HEK293 (cell line): Measurements from ENCODE around the gene LPXN.

Source experiments
- CTCF ChIA-PET: fragments of 350-600 bp; formaldehyde crosslinking; extraction: SDS; loops from one replicate; lab custom pipeline; 2021; ENCODE audit warnings: antibody characterized with exemption; lab: Yijun Ruan, JAX
- POLR2A ChIA-PET: fragments of 300-600 bp; formaldehyde crosslinking; extraction: SDS; loops from one replicate; lab custom pipeline; 2020; ENCODE audit warnings: antibody characterized with exemption, inconsistent platforms; lab: Yijun Ruan, JAX
- H3K27ac ChIP-seq: fragments of 200-500 bp; sonication (Bioruptor generic); 2 replicates; pipeline ENCODE4 v1.5.1; 2014; ENCODE audit warnings: low read depth, low read length, control low read depth, inconsistent platforms; ENCODE audit errors: extremely low read depth
- H3K36me3 ChIP-seq, 2 experiments: fragments of 200-500 bp in 1 of 2; sonication (Bioruptor generic) in 1 of 2; 1 replicate in 1 of 2; 2 replicates in 1 of 2; pipeline ENCODE4 v1.5.1; 2014 to 2017; ENCODE audit warnings: inconsistent platforms in 2 of 2, low read length in 2 of 2; ENCODE audit not compliant: control insufficient read depth in 2 of 2, insufficient read depth in 1 of 2
- H3K4me1 ChIP-seq: fragments of 200-500 bp; sonication (Bioruptor generic); 2 replicates; pipeline ENCODE4 v1.5.1; 2014; ENCODE audit warnings: mild to moderate bottlenecking, low read length, inconsistent platforms; ENCODE audit not compliant: control insufficient read depth, insufficient read depth
- H3K4me3 ChIP-seq: 2 replicates; pipeline ENCODE4 v1.5.1; 2011; ENCODE audit warnings: low read depth, mild to moderate bottlenecking, control low read depth, low read length, moderate library complexity
- H3K9me3 ChIP-seq: fragments of 200-500 bp; sonication (Bioruptor generic); 2 replicates; pipeline ENCODE4 v1.5.1; 2014; ENCODE audit warnings: low read depth, low read length, inconsistent platforms; ENCODE audit not compliant: control insufficient read depth, insufficient read depth
- BCL11A ChIP-seq: fragments of 450-650 bp; formaldehyde crosslinking; IDR thresholded peaks from 2 replicates; pipeline ENCODE4 v1.5.1; 2016; ENCODE audit warnings: low read depth, missing biosample characterization, missing genetic modification characterization
- IKZF3 ChIP-seq: fragments of 450-650 bp; IDR thresholded peaks from 2 replicates; pipeline ENCODE4 v1.5.0; 2018; ENCODE audit warnings: missing biosample characterization, mild to moderate bottlenecking, missing genetic modification characterization, moderate library complexity
- KLF16 ChIP-seq: fragments of 450-650 bp; formaldehyde crosslinking; IDR thresholded peaks from 2 replicates; pipeline ENCODE4 v1.5.1; 2017; ENCODE audit warnings: missing biosample characterization, missing genetic modification characterization
- KLF8 ChIP-seq: fragments of 450-650 bp; formaldehyde crosslinking; IDR thresholded peaks from 2 replicates; pipeline ENCODE4 v1.5.1; 2016; ENCODE audit warnings: missing biosample characterization, missing genetic modification characterization
- OVOL3 ChIP-seq: fragments of 450-650 bp; formaldehyde crosslinking; IDR thresholded peaks from 2 replicates; pipeline ENCODE4 v1.5.1; 2016; ENCODE audit warnings: missing biosample characterization, missing genetic modification characterization
- TCF7L2 ChIP-seq: IDR thresholded peaks from 2 replicates; pipeline ENCODE4 v1.6.1; 2011; ENCODE audit warnings: low read depth, mild to moderate bottlenecking, inconsistent platforms, low read length, moderate library complexity, borderline replicate concordance
- YY1 ChIP-seq: fragments of 450-650 bp; formaldehyde crosslinking; IDR thresholded peaks from 2 replicates; pipeline ENCODE4 v1.5.1; 2018; ENCODE audit warnings: missing biosample characterization, missing genetic modification characterization
- ZFP41 ChIP-seq: fragments of 450-650 bp; formaldehyde crosslinking; IDR thresholded peaks from 2 replicates; pipeline ENCODE4 v1.5.1; 2016; ENCODE audit warnings: missing biosample characterization, missing genetic modification characterization, borderline replicate concordance
- ZNF121 ChIP-seq: fragments of 450-650 bp; formaldehyde crosslinking; IDR thresholded peaks from 2 replicates; pipeline ENCODE4 v1.5.1; 2016; ENCODE audit warnings: missing biosample characterization, missing genetic modification characterization
- ZNF223 ChIP-seq: fragments of 450-650 bp; formaldehyde crosslinking; IDR thresholded peaks from 2 replicates; pipeline ENCODE4 v1.5.1; 2016; ENCODE audit warnings: missing biosample characterization, missing genetic modification characterization
- ZNF302 ChIP-seq: fragments of 450-650 bp; formaldehyde crosslinking; IDR thresholded peaks from 2 replicates; pipeline ENCODE4 v1.5.1; 2016; ENCODE audit warnings: missing biosample characterization, missing genetic modification characterization, low read depth
- ZNF311 ChIP-seq: fragments of 450-650 bp; formaldehyde crosslinking; IDR thresholded peaks from 2 replicates; pipeline ENCODE4 v1.5.1; 2017; ENCODE audit warnings: missing biosample characterization, missing genetic modification characterization, borderline replicate concordance
- ZNF366 ChIP-seq: fragments of 450-650 bp; formaldehyde crosslinking; conservative IDR thresholded peaks from 2 replicates; pipeline ENCODE4 v1.5.1; 2016; ENCODE audit warnings: missing biosample characterization, missing genetic modification characterization
- ZNF585B ChIP-seq: fragments of 450-650 bp; formaldehyde crosslinking; IDR thresholded peaks from 2 replicates; pipeline ENCODE4 v1.5.1; 2016; ENCODE audit warnings: missing biosample characterization, missing genetic modification characterization
- ZNF596 ChIP-seq: fragments of 450-650 bp; IDR thresholded peaks from 2 replicates; pipeline ENCODE4 v1.5.0; 2018; ENCODE audit warnings: missing biosample characterization, mild to moderate bottlenecking, missing genetic modification characterization, moderate library complexity
- ZNF707 ChIP-seq: fragments of 450-650 bp; formaldehyde crosslinking; IDR thresholded peaks from 2 replicates; pipeline ENCODE4 v1.5.1; 2016; ENCODE audit warnings: missing biosample characterization, missing genetic modification characterization
- ZNF837 ChIP-seq: fragments of 450-650 bp; formaldehyde crosslinking; IDR thresholded peaks from 2 replicates; pipeline ENCODE4 v1.5.1; 2016; ENCODE audit warnings: missing biosample characterization, missing genetic modification characterization
- TF ChIP-seq, protein P1 (sequence below): fragments of 450-650 bp; formaldehyde crosslinking; IDR thresholded peaks from 2 replicates; pipeline ENCODE4 v1.5.1; 2016; ENCODE audit warnings: missing biosample characterization, missing genetic modification characterization, borderline replicate concordance
- TF ChIP-seq, protein P2 (sequence below): fragments of 450-650 bp; formaldehyde crosslinking; IDR thresholded peaks from 2 replicates; pipeline ENCODE4 v1.5.1; 2017; ENCODE audit warnings: missing biosample characterization, missing genetic modification characterization
- TF ChIP-seq, protein P3 (sequence below): fragments of 450-650 bp; formaldehyde crosslinking; conservative IDR thresholded peaks from 2 replicates; pipeline ENCODE4 v1.5.1; 2016; ENCODE audit warnings: low read depth, missing biosample characterization, missing genetic modification characterization

The LPXN gene

DNA sequence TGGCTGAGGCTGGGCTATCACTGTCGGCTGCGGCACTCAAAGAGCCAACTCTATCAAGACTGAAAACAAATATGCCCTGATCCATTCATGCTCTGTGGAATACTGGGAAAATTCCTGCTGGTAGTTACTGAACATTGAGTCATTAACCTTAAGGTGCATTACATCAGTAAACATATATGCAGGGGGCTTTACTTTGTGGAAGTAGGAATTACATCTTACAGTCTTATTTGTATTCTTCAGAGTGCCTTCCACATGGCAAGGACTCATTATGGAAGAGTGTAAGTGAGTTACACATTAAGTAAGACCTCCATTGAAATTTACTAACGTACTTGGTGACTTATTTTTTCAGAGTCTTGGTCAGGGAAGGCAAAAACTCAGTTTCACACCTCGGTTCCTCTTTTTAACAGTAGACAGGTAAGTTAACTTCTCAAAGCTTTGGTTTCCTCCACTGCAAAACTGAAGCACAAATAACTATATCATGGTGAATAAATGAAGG is 72.2 kb downstream of the LPXN start:
- CTCF ChIA-PET, result interaction anchor here (0.9 to 2.2 kb wide), 2 partner anchors 10 to 22 kb away, joined by 3 to 6 read pairs; no protein-coding TSS in a partner anchor
- H3K9me3 ChIP-seq, result no peaks in the 10 kb centered on the region
- H3K27ac ChIP-seq, result no peak overlapping the region
- H3K4me1 ChIP-seq, result no peaks in the 10 kb centered on the region
- H3K4me3 ChIP-seq, result no peak overlapping the region
- POLR2A ChIA-PET, result no interaction called here
- H3K36me3 ChIP-seq, result no peaks in the 10 kb centered on the region
- no peak for TF ChIP-seq IKZF3 (tag by site-specific recombination)
- no peak for TF ChIP-seq ZNF707 (tag by site-specific recombination)
- TF ChIP-seq TCF7L2, result no peak
- TF ChIP-seq ZFP41 (tag by site-specific recombination), result no peak
- TF ChIP-seq ZNF596 (tag by site-specific recombination), result no peak
- TF ChIP-seq, protein P1, sequence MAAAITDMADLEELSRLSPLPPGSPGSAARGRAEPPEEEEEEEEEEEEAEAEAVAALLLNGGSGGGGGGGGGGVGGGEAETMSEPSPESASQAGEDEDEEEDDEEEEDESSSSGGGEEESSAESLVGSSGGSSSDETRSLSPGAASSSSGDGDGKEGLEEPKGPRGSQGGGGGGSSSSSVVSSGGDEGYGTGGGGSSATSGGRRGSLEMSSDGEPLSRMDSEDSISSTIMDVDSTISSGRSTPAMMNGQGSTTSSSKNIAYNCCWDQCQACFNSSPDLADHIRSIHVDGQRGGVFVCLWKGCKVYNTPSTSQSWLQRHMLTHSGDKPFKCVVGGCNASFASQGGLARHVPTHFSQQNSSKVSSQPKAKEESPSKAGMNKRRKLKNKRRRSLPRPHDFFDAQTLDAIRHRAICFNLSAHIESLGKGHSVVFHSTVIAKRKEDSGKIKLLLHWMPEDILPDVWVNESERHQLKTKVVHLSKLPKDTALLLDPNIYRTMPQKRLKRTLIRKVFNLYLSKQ (tag by site-specific recombination), result no peak
- TF ChIP-seq OVOL3 (tag by site-specific recombination), result no peak
- TF ChIP-seq, protein P2, sequence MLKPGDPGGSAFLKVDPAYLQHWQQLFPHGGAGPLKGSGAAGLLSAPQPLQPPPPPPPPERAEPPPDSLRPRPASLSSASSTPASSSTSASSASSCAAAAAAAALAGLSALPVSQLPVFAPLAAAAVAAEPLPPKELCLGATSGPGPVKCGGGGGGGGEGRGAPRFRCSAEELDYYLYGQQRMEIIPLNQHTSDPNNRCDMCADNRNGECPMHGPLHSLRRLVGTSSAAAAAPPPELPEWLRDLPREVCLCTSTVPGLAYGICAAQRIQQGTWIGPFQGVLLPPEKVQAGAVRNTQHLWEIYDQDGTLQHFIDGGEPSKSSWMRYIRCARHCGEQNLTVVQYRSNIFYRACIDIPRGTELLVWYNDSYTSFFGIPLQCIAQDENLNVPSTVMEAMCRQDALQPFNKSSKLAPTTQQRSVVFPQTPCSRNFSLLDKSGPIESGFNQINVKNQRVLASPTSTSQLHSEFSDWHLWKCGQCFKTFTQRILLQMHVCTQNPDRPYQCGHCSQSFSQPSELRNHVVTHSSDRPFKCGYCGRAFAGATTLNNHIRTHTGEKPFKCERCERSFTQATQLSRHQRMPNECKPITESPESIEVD (tag by site-specific recombination), result no peak
- TF ChIP-seq ZNF302, result no peak
- TF ChIP-seq ZNF311 (tag by site-specific recombination), result no peak
- TF ChIP-seq, all 188 proteins: peak for 0

DNA sequence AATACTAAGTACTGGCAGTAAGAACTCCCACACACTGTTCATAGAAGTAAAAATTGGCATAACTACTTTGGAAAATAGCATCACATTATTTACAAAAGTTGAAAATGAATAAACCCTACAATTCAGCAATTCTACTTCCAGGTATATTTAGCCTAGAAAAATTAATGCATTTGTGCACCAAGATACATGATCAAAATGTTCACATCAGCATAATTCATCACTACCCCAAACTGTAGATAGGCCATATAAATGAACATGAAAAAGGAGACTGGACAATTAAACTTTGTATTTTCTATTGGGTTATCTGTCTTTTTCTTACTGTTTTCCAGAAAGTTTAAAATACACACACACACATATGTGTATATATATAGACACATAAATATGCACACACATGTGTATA is 73.7 kb downstream of the LPXN start:
- TF ChIP-seq BCL11A, result no peak
- no peak for TF ChIP-seq YY1
- TF ChIP-seq, protein P3, sequence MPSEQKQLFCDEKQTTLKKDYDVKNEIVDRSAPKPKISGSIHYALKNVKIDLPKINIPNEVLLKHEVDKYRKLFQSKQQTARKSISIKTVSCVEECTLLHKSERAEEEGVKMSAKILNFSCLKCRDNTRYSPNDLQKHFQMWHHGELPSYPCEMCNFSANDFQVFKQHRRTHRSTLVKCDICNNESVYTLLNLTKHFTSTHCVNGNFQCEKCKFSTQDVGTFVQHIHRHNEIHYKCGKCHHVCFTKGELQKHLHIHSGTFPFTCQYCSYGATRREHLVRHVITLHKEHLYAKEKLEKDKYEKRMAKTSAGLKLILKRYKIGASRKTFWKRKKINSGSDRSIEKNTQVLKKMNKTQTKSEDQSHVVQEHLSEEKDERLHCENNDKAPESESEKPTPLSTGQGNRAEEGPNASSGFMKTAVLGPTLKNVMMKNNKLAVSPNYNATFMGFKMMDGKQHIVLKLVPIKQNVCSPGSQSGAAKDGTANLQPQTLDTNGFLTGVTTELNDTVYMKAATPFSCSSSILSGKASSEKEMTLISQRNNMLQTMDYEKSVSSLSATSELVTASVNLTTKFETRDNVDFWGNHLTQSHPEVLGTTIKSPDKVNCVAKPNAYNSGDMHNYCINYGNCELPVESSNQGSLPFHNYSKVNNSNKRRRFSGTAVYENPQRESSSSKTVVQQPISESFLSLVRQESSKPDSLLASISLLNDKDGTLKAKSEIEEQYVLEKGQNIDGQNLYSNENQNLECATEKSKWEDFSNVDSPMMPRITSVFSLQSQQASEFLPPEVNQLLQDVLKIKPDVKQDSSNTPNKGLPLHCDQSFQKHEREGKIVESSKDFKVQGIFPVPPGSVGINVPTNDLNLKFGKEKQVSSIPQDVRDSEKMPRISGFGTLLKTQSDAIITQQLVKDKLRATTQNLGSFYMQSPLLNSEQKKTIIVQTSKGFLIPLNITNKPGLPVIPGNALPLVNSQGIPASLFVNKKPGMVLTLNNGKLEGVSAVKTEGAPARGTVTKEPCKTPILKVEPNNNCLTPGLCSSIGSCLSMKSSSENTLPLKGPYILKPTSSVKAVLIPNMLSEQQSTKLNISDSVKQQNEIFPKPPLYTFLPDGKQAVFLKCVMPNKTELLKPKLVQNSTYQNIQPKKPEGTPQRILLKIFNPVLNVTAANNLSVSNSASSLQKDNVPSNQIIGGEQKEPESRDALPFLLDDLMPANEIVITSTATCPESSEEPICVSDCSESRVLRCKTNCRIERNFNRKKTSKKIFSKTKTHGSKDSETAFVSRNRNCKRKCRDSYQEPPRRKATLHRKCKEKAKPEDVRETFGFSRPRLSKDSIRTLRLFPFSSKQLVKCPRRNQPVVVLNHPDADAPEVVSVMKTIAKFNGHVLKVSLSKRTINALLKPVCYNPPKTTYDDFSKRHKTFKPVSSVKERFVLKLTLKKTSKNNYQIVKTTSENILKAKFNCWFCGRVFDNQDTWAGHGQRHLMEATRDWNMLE (tag by site-specific recombination), result no peak
- no peak for TF ChIP-seq ZNF837
- TF ChIP-seq ZNF366 (tag by site-specific recombination), result no peak
- no peak for TF ChIP-seq ZNF585B (tag by site-specific recombination)
- no peak for TF ChIP-seq KLF16 (tag by site-specific recombination)
- no peak for TF ChIP-seq KLF8 (tag by site-specific recombination)
- no peak for TF ChIP-seq ZNF223 (tag by site-specific recombination)
- no peak for TF ChIP-seq ZNF121 (tag by site-specific recombination)
- ChIA-PET POLR2A (no interaction called here), CTCF (interaction anchor here (0.8 to 2.2 kb wide), 2 partner anchors 12 to 1045 kb away, joined by 4 to 6 read pairs; no protein-coding TSS in a partner anchor)
- Histone ChIP-seq H3K4me1 (no peaks in the 10 kb centered on the region), H3K36me3 (no peaks in the 10 kb centered on the region), H3K9me3 (no peaks in the 10 kb centered on the region), H3K27ac (no peak overlapping the region), H3K4me3 (no peak overlapping the region)
